Progenitor cell of endocrine pancreas (in vitro differentiated cells): ENCODE data around the gene ADNP2. TPM values are rescaled to one million over a fixed set of nuclear protein-coding genes. Genes with fewer than 3 reads are reported as not detected.

Source experiments
- DNase-seq: peaks from one replicate; pipeline ENCODE4 v3.0.0; 2021; ENCODE audit warnings: low spot score; ENCODE audit not compliant: unreplicated experiment
- H3K27ac Mint-ChIP-seq: 2 replicates; pipeline ENCODE4 v1.8.0; 2021; ENCODE audit warnings: mild to moderate bottlenecking, moderate library complexity, mixed read lengths
- H3K27me3 Mint-ChIP-seq: 2 replicates; pipeline ENCODE4 v1.8.0; 2021; ENCODE audit warnings: mixed read lengths
- H3K36me3 Mint-ChIP-seq: 2 replicates; pipeline ENCODE4 v1.8.0; 2022; ENCODE audit warnings: mixed read lengths; ENCODE audit not compliant: insufficient read depth
- H3K4me1 Mint-ChIP-seq: 2 replicates; pipeline ENCODE4 v1.8.0; 2021; ENCODE audit warnings: low read depth, mixed read lengths
- H3K4me3 Mint-ChIP-seq: 2 replicates; pipeline ENCODE4 v1.8.0; 2021; ENCODE audit warnings: low read depth, mild to moderate bottlenecking, moderate library complexity, mixed read lengths
- H3K9me3 Mint-ChIP-seq: 2 replicates; pipeline ENCODE4 v1.8.0; 2021; ENCODE audit warnings: low read depth, mixed read lengths
- total RNA-seq: library from RNA; stranded (reverse); gene quantifications from 2 replicates; pipeline ENCODE4 v1.2.1, GENCODE V29; 2021
- TF ChIP-seq, protein P1 (sequence below): fragments of 200-600 bp; sonication (generic); IDR thresholded peaks from one replicate; pipeline ENCODE4 v1.5.0; 2021; ENCODE audit warnings: antibody characterized with exemption, mild to moderate bottlenecking; ENCODE audit not compliant: unreplicated experiment

ADNP2 gene
- total RNA-seq, 1 donor from 2014 or later: 31.8 TPM

DNA sequence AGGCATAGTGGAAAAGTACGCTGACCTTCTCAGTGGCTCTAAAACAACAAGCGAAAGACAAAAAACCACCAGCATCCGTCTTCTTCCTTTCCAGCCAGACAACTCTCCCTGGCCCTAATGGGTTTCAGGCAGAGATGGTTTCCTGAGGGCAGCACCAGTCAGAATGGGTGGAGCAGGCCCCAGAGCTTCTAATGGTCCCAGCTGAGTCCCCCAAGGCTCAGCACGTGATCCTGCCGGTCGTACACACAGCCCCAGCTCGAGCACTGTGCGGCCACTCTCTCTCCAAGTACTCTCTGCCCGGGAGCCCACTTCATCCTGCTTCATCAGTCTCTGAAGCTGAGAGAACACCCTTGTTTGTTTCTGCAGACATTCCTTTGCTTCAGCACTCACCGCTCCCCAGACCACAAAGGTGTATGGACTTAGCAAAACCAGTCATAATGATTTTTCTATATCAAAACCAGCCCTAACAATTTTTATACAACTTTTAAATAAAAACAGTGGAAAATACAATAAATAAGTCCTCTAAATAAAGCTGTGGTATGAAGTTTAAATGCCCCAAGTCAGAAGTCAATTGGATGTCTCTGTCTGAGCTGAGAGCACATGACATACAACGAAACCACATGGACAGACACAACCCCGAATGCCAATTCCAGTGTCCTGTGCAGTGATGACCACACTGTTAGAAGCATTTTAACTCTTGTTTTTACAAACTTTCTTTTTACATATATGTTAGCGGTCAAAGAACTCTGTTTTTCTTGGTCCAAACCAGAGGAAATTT, 74.4 kb downstream of the ADNP2 start:
- H3K4me1 Mint-ChIP-seq: no peaks in the 10 kb centered on the region
- H3K27me3 Mint-ChIP-seq: no peaks in the 10 kb centered on the region
- TF ChIP-seq, protein P1, sequence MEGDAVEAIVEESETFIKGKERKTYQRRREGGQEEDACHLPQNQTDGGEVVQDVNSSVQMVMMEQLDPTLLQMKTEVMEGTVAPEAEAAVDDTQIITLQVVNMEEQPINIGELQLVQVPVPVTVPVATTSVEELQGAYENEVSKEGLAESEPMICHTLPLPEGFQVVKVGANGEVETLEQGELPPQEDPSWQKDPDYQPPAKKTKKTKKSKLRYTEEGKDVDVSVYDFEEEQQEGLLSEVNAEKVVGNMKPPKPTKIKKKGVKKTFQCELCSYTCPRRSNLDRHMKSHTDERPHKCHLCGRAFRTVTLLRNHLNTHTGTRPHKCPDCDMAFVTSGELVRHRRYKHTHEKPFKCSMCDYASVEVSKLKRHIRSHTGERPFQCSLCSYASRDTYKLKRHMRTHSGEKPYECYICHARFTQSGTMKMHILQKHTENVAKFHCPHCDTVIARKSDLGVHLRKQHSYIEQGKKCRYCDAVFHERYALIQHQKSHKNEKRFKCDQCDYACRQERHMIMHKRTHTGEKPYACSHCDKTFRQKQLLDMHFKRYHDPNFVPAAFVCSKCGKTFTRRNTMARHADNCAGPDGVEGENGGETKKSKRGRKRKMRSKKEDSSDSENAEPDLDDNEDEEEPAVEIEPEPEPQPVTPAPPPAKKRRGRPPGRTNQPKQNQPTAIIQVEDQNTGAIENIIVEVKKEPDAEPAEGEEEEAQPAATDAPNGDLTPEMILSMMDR: no peak
- DNase-seq: no peak
- H3K36me3 Mint-ChIP-seq: no peaks in the 10 kb centered on the region
- H3K27ac Mint-ChIP-seq: no peak overlapping the region
- H3K9me3 Mint-ChIP-seq: no peaks in the 10 kb centered on the region
- no peak overlapping the region for H3K4me3 Mint-ChIP-seq

DNA sequence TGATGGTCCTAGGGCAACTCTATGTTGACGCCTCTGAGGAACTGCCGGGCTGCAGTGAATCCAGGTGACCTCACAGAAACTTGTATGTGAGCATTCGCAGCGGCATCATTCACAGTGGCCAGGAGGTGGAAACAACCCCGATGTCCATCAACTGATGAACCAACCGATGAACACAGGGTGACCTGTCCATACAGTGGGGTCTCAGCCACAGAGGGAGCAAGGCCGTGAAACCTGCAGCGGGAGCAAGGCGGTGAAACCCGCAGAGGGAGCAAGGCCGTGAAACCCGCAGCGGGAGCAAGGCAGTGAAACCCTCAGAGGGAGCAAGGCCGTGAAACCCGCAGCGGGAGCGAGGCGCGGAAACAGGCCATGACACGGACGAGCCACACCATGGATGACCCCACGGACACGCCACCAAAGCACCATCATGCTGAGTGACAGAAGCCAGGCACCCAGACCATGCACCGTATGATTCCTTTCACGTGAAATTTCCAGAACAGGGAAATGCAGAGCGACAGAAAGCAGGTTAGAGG, 75.2 kb downstream of the ADNP2 start:
- Mint-ChIP-seq H3K27ac (no peak overlapping the region), H3K4me3 (no peak overlapping the region), H3K9me3 (no peaks in the 10 kb centered on the region), H3K36me3 (no peaks in the 10 kb centered on the region), H3K4me1 (no peaks in the 10 kb centered on the region), H3K27me3 (no peaks in the 10 kb centered on the region)
- TF ChIP-seq, protein P1: no peak
- no peak for DNase-seq

DNA sequence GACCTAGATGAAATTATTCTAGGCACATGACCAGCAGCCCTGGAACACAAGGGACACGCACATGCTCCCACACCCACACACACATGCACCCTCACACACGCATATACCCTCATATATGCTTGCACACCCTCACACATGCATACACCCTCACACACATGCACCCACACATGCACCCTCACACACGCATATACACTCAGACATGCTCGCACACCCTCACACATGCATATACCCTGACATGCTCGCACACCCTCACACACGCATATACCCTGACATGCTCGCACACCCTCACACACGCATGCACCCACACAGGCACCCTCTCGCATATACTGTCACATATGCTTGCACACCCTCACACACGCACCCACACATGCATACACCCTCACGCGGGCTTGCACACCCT, 76.5 kb downstream of the ADNP2 start:
- Mint-ChIP-seq H3K4me3 (no peak overlapping the region), H3K36me3 (no peaks in the 10 kb centered on the region), H3K27me3 (no peaks in the 10 kb centered on the region), H3K4me1 (no peaks in the 10 kb centered on the region), H3K9me3 (no peaks in the 10 kb centered on the region), H3K27ac (no peak overlapping the region)
- DNase-seq: no peak
- TF ChIP-seq, protein P1: no peak

DNA sequence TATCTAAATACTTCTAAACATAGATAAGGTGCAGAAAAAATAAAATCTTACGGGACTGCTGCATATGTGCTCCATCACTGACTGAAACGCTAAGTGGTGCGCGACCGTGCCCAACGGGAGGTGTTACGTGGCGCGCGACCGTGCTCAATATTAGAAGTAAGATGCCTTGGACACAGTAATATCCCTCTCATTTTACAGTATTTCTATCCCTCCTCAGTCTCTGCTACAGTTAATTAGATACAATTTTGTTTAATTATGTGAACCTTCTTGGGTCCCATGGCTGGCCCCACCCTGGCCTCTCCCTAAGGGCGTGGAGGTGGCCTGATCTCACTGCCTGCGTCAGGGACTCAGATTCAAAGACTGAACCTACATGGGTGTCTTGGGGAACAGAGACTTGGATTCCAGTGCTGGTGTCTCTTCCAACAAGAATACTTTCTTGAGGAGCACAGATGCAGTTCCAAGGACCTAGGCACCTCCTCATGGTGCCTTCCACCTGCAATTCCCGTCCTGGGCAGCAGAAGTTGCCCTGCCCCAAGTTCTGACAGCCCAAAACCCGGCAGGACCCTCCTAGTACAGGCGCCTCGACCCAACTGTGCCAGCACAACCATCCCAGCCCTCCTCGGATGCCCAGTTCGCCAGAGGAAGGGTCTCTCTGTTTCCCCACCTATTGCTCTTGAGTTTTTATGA, 79.0 kb downstream of the ADNP2 start:
- no peaks in the 10 kb centered on the region for H3K9me3 Mint-ChIP-seq
- no peak for DNase-seq
- no peak overlapping the region for H3K4me3 Mint-ChIP-seq
- H3K36me3 Mint-ChIP-seq: no peaks in the 10 kb centered on the region
- no peaks in the 10 kb centered on the region for H3K4me1 Mint-ChIP-seq
- TF ChIP-seq, protein P1: no peak
- H3K27ac Mint-ChIP-seq: no peak overlapping the region
- H3K27me3 Mint-ChIP-seq: no peaks in the 10 kb centered on the region

DNA sequence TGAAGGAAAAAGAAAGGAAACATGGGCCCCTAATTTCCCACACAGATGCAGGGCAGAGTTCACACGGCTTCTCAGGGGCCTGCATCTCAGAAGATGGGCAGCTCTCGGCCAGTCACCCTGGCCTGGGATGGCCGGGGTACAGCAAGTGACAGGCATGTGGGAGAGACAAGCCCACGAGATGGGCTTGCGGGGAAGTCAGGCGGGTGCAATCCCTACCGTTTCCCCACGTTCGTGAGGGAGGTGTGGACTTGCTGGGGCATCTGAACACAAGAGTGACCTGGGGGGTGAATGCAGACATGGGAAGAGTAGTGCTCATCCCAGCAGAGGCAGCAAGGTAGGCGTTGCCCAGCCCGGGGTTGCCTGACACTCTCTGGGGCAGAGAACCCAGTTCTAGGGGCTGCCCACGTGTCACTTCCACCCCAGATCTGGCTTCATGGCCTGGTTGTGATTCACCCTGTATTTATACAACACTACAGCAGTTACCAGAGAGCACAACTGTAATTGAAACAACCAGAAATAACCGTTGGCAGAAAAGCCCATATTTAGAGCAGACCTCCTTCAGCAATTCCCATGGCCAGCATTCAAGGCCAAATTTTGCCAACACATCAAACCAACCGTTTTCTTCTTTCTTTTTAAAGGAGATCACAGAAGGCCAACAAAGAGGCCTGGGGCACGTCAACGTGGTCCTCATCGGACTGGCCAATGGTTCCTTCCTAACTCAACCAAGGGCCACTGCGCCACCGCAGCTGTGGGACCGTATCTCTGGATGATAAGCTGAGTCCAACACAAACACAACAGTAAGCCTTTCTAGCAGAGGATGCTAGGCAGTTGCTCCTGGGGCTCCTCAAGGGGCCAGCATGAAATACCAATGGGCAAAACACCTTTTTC, 79.8 kb downstream of the ADNP2 start:
- Mint-ChIP-seq H3K4me3 (no peak overlapping the region), H3K27me3 (no peaks in the 10 kb centered on the region), H3K27ac (no peak overlapping the region), H3K9me3 (no peaks in the 10 kb centered on the region), H3K4me1 (no peaks in the 10 kb centered on the region), H3K36me3 (peaks cover 2% of the 10 kb centered on the region)
- no peak for DNase-seq
- TF ChIP-seq, protein P1: no peak
